Gastrocnemius medialis (tissue), 4 donors: ENCODE data around the gene AHNAK2.

Experiments used
- POLR2A ChIP-seq, 2 donors: fragments of 450-650 bp; IDR thresholded peaks; one replicate each; pipeline ENCODE4 v1.6.1; 2017; ENCODE audit warnings: antibody characterized with exemption in 2 of 2, mild to moderate bottlenecking in 2 of 2, moderate library complexity in 2 of 2
- TF ChIP-seq, protein P1 (sequence below), 5 experiments: fragments of 450-650 bp in 3 of 5; fragments of 200-600 bp in 2 of 5; sonication (generic) in 2 of 5; IDR thresholded peaks in 4 of 5; conservative IDR thresholded peaks in 1 of 5; 1 replicate in 4 of 5; 2 replicates in 1 of 5; pipeline ENCODE4 v1.5.1; 2016 to 2019; ENCODE audit warnings: antibody characterized with exemption in 5 of 5, mild to moderate bottlenecking in 3 of 5, moderate library complexity in 3 of 5

DNA sequence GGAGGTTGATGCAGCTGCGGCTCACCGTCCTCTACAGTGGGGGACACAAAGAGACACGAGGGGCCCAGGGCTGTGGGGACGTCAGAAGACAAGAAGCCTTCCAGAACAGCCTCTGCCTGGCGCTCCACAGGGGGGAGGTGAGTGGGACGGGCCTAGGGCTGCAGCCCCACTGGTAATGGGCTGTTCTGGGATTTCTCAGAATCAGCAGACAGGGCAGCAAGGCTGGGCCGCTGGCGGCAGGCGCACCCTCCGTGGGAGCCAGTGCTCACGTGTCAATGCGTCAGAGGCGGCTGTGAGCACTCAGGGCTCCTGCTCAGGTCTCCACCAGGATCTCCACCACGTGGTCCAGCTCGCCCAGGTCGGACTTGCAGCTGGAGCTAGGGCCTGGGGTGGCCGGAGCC lies 32.7 kb upstream of the AHNAK2 start:
- TF ChIP-seq POLR2A (IDR thresholded peaks at IDR 0.05): no peak
- TF ChIP-seq, protein P1, sequence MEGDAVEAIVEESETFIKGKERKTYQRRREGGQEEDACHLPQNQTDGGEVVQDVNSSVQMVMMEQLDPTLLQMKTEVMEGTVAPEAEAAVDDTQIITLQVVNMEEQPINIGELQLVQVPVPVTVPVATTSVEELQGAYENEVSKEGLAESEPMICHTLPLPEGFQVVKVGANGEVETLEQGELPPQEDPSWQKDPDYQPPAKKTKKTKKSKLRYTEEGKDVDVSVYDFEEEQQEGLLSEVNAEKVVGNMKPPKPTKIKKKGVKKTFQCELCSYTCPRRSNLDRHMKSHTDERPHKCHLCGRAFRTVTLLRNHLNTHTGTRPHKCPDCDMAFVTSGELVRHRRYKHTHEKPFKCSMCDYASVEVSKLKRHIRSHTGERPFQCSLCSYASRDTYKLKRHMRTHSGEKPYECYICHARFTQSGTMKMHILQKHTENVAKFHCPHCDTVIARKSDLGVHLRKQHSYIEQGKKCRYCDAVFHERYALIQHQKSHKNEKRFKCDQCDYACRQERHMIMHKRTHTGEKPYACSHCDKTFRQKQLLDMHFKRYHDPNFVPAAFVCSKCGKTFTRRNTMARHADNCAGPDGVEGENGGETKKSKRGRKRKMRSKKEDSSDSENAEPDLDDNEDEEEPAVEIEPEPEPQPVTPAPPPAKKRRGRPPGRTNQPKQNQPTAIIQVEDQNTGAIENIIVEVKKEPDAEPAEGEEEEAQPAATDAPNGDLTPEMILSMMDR (IDR thresholded peaks at IDR 0.05 in 4 of 5, conservative IDR thresholded peaks at IDR 0.05 in 1 of 5): no peak
